Body of pancreas (tissue), 4 donors: ENCODE data around the gene SLC66A1. TPM values are rescaled to one million over a fixed set of nuclear protein-coding genes. Genes with fewer than 3 reads are reported as not detected.

Experiments used
- ATAC-seq: fragments of 150-250 bp; one replicate; pipeline ENCODE4 v1.9.1; 2016
- DNase-seq, 4 donors: peaks; one replicate each; pipeline ENCODE4 v3.0.0-alpha.2; 2019
- H3K27ac ChIP-seq, 4 donors: fragments of 200-600 bp; sonication (generic); 1 replicate in 3 of 4; 2 replicates in 1 of 4; pipeline versions ENCODE4 v1.5.1 to v1.6.1; 2016 to 2019; ENCODE audit warnings: mild to moderate bottlenecking in 1 of 4, mixed read lengths in 1 of 4, moderate library complexity in 1 of 4
- H3K27me3 ChIP-seq, 2 donors: fragments of 200-600 bp; sonication (generic); one replicate each; pipeline ENCODE4 v1.6.0; 2016; ENCODE audit warnings: mild to moderate bottlenecking in 1 of 2
- H3K36me3 ChIP-seq, 2 donors: fragments of 200-600 bp; sonication (generic); replicated peaks in 1 of 2; 2 replicates each; pipeline ENCODE4 v1.5.1; 2016; ENCODE audit warnings: low read depth in 2 of 2; ENCODE audit not compliant: insufficient read depth in 1 of 2
- H3K4me1 ChIP-seq: fragments of 200-600 bp; sonication (generic); one replicate; pipeline ENCODE4 v1.6.0; 2016
- H3K4me3 ChIP-seq, 2 donors: fragments of 200-600 bp; sonication (generic); 1 replicate in 1 of 2; 2 replicates in 1 of 2; pipeline ENCODE4 v1.5.1; 2016 to 2019
- H3K9me3 ChIP-seq, 3 donors: fragments of 200-600 bp; sonication (generic); 1 replicate in 2 of 3; 2 replicates in 1 of 3; pipeline ENCODE4 v1.5.1; 2016
- POLR2A ChIP-seq, 3 donors: fragments of 450-650 bp; IDR thresholded peaks; one replicate each; pipeline ENCODE4 v1.6.1; 2016; ENCODE audit warnings: antibody characterized with exemption in 3 of 3, mild to moderate bottlenecking in 2 of 3
- WGBS, 2 donors: methylation state at CpG; one replicate each; pipeline ENCODE4 v1.1.5; 2017; 5-methylcytosine and 5-hydroxymethylcytosine counted together
- intact Hi-C: fragments of 100-400 bp; cut with DNase I; formaldehyde crosslinking; loops from one replicate; pipeline ENCODE4 v1.15.1; 2023
- total RNA-seq, 2 donors: library from RNA; depleted of rRNA; stranded (reverse); fragments of >200 nt; gene quantifications; one replicate each; pipeline ENCODE4 v1.1.0, GENCODE V29; 2016
- TF ChIP-seq, protein P1 (sequence below), 7 experiments: fragments of 450-650 bp in 4 of 7; fragments of 200-600 bp in 3 of 7; sonication (generic) in 3 of 7; IDR thresholded peaks; one replicate each; pipeline ENCODE4 v1.5.1; 2016 to 2019; ENCODE audit warnings: antibody characterized with exemption in 7 of 7

SLC66A1 gene
- total RNA-seq, 2 donors from 2014 or later = 9.6 to 23.4 TPM

DNA sequence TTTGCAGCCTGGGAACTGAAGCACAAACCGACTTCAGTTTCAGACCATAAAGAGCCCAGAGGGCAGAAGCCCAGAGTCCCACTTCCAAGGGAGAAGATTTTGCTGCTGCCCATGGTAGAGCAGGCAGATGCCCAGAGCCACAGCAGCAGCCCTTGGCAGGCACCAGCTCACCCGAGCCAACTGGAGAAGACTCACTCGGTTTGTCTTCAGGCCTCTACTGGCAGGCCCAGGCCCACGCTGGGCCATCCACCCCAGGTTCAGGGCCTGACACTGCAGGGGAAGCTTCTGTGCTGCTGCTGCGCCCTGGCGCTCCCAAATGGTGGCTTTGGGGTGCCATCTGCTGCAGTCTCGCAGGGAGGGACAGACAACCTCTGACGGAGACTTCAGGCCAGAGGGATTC is 33.3 kb downstream of the SLC66A1 start:
- Histone ChIP-seq H3K4me3 (no peak overlapping the region), H3K27me3 (no peaks in the 10 kb centered on the region), H3K4me1 (no peaks in the 10 kb centered on the region), H3K9me3 (no peaks in the 10 kb centered on the region), H3K27ac (no peak overlapping the region), H3K36me3 (peaks cover 0 to 7% of the 10 kb centered on the region in 2 donors)
- no peak for DNase-seq
- intact Hi-C loops = no loop called here
- ATAC-seq = no peak
- TF ChIP-seq POLR2A (IDR thresholded peaks at IDR 0.05) = no peak
- TF ChIP-seq, protein P1, sequence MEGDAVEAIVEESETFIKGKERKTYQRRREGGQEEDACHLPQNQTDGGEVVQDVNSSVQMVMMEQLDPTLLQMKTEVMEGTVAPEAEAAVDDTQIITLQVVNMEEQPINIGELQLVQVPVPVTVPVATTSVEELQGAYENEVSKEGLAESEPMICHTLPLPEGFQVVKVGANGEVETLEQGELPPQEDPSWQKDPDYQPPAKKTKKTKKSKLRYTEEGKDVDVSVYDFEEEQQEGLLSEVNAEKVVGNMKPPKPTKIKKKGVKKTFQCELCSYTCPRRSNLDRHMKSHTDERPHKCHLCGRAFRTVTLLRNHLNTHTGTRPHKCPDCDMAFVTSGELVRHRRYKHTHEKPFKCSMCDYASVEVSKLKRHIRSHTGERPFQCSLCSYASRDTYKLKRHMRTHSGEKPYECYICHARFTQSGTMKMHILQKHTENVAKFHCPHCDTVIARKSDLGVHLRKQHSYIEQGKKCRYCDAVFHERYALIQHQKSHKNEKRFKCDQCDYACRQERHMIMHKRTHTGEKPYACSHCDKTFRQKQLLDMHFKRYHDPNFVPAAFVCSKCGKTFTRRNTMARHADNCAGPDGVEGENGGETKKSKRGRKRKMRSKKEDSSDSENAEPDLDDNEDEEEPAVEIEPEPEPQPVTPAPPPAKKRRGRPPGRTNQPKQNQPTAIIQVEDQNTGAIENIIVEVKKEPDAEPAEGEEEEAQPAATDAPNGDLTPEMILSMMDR (IDR thresholded peaks at IDR 0.05) = no peak
- 74 to 75% methylated on average over 3 to 8 of the region's 8 CpGs for WGBS, 2 donors

DNA sequence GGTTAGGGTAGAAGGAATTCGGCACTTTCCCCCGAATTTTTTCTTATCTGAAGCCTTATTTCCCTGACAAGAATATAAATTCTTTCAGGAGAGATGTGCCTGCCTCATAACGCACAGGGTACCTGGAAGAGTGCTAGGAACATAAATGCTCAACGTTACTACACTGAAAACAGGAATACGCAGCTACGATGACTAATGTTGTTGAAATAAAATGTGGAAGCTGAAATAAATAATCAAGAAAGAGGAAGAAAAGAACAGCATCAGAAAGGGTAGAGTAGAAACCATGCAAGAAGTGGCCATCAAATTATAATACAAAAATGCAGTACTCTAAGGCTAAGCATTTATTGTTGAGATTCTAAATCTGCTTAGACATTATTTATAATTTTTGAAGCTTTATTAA is 33.9 kb downstream of the SLC66A1 start:
- DNase-seq (no peak), ATAC-seq (no peak)
- 68 to 80% methylated on average over 6 of the region's 6 CpGs for WGBS, 2 donors
- H3K9me3 ChIP-seq = no peaks in the 10 kb centered on the region
- H3K4me1 ChIP-seq = no peaks in the 10 kb centered on the region
- no peak for TF ChIP-seq POLR2A (IDR thresholded peaks at IDR 0.05)
- TF ChIP-seq, protein P1 (IDR thresholded peaks at IDR 0.05) = no peak
- no peak overlapping the region for H3K27ac ChIP-seq
- no peak overlapping the region for H3K4me3 ChIP-seq
- intact Hi-C loops = no loop called here
- peaks cover 0 to 7% of the 10 kb centered on the region in 2 donors for H3K36me3 ChIP-seq
- no peaks in the 10 kb centered on the region for H3K27me3 ChIP-seq

DNA sequence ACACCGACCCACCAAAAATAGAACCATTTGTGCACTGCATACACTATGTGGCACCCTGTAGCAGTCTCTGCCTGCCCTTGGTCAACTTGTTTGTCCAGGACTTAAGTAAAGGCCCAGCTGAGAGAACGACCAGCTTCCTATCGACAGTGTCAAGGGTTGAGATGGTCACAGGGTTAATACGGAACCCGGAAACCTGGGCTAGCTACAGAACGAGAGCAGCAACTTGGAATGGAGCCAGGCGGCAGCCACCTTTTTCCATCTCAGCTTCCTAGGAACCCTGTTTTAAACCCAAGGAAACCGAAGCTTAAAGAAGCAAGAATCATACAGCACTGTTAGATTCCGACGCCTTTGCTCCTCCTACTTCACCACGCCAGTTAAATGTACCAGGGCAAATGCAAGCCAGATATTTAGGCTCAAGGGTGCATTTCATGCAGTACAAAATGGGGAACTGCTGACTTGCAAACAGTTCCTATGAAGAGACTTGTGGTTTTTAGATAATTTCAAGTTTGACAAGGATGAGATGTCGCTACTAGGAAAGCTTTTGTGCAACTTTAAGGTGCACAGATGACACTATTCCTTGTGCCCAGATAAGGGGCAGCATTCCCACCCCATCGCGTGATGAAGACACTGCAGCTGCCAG is 35.5 kb downstream of the SLC66A1 start:
- intact Hi-C loops = no loop called here
- Histone ChIP-seq H3K4me3 (no peak overlapping the region), H3K27me3 (no peaks in the 10 kb centered on the region), H3K9me3 (no peaks in the 10 kb centered on the region), H3K27ac (no peak overlapping the region), H3K4me1 (no peaks in the 10 kb centered on the region), H3K36me3 (peaks cover 0 to 11% of the 10 kb centered on the region in 2 donors)
- peak in 1 of 4 donors; percentile 29 for DNase-seq
- TF ChIP-seq, protein P1 (IDR thresholded peaks at IDR 0.05) = no peak
- no peak for TF ChIP-seq POLR2A (IDR thresholded peaks at IDR 0.05)
- WGBS, 2 donors = 67 to 77% methylated on average over 12 to 14 of the region's 14 CpGs
- ATAC-seq = no peak

DNA sequence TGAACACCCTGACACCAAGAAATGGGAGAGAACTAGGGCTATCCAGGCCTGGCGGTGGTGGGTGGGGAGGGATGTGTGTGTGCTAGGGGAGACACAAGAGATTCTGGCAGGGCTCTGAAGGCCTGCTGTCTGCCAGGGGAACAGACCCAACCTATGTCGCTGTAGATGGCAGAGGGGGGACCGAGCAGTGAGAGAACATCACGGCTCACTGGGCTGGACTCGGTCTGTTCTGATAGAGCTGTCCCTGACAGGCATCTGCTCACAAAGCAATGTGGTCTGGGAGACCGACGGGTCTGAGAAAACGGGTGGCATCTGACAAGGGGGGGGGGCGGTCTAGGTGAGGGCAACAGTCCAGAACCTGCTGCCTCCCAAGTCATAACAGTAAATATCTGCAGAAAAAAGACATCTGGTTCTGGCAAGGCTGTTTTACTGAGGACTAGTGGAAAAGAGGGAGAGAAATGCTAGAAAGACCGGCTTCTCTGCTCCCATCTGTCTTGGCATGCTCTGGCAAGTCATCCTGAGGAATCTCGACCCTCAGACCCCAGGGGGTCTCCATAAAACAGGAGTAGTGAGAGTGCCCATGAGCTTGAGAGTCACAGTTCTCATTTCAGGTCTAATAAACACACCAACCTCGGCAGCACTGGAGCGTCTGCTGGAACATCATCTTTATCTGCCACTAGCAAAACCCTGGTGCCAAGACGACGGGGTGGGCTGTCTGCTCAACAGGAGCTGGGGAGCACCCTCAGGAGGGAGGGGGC is 36.5 kb downstream of the SLC66A1 start:
- no peak for DNase-seq
- H3K36me3 ChIP-seq = peaks cover 0 to 10% of the 10 kb centered on the region in 2 donors
- TF ChIP-seq POLR2A (IDR thresholded peaks at IDR 0.05) = no peak
- TF ChIP-seq, protein P1 (IDR thresholded peaks at IDR 0.05) = no peak
- ATAC-seq = no peak
- WGBS, 2 donors = 71 to 86% methylated on average over 10 to 14 of the region's 15 CpGs
- H3K27me3 ChIP-seq = no peaks in the 10 kb centered on the region
- H3K27ac ChIP-seq = no peak overlapping the region
- H3K4me3 ChIP-seq = no peak overlapping the region
- H3K4me1 ChIP-seq = no peaks in the 10 kb centered on the region
- no peaks in the 10 kb centered on the region for H3K9me3 ChIP-seq
- intact Hi-C loops = no loop called here
